GM19372 (cell line): ENCODE data around the gene HELLS.
"Not testable (repeated sequence)": the region's sequence is repeated elsewhere in the genome, so short reads cannot be mapped to it uniquely, and the experiment has no call there.

ENCODE experiments used
- ATAC-seq: cut with Tn5 transposase; IDR thresholded peaks from one replicate; pipeline ENCODE4 v1.9.1; 2021; ENCODE audit warnings: mild to moderate bottlenecking, low read depth, moderate library complexity; ENCODE audit not compliant: unreplicated experiment

Gene HELLS

GRCh38 chr10:94545391-94546048 lies at the start of gene HELLS:
HELLS (plus strand) TSS chr10:94545788; CDS start chr10:94545922, 134 bp downstream.
- ATAC-seq, result peak; percentile 71

DNA sequence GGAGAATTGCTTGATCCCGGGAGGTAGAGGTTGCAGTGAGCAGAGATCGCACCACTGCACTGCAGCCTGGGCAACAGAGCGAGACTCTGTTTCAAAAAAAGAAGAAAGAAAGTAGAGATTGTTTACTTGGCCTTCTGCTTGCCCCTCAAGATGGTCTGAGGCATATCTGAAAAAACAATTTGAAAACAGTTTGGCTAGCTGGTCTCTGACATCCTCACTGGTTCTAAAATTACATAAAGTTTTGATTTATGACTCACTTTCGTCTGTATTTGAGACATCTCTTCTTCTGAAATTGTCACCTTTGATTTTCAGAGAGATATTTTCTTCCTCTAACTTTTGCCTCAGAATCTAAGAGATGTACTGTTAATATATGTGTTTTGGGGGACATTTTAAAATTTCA lies 49.6 kb upstream of the HELLS start:
- ATAC-seq, result peak; percentile 49

DNA sequence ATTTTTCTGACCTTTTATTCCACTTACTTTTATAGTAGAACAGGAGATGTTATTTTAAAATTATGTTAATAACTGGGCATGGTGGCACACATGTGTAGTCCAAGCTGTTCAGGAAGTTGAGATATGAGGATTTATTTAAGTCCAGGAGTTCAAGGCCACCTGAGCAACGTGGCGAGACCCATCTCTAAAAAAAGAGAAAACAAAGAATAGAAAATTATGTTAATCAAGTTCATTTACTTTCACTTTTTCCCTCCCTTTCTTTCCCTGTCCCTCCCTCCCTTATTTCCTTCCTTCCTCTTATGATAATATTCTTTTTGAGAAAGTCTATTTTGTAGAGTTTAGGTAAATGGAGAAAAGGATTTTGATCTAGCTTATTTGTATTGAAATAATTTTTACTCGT lies 48.9 kb upstream of the HELLS start:
- no peak for ATAC-seq

GRCh38 chr10:94500063-94500462 lies 45.5 kb upstream of the HELLS start:
- ATAC-seq, result no peak

DNA sequence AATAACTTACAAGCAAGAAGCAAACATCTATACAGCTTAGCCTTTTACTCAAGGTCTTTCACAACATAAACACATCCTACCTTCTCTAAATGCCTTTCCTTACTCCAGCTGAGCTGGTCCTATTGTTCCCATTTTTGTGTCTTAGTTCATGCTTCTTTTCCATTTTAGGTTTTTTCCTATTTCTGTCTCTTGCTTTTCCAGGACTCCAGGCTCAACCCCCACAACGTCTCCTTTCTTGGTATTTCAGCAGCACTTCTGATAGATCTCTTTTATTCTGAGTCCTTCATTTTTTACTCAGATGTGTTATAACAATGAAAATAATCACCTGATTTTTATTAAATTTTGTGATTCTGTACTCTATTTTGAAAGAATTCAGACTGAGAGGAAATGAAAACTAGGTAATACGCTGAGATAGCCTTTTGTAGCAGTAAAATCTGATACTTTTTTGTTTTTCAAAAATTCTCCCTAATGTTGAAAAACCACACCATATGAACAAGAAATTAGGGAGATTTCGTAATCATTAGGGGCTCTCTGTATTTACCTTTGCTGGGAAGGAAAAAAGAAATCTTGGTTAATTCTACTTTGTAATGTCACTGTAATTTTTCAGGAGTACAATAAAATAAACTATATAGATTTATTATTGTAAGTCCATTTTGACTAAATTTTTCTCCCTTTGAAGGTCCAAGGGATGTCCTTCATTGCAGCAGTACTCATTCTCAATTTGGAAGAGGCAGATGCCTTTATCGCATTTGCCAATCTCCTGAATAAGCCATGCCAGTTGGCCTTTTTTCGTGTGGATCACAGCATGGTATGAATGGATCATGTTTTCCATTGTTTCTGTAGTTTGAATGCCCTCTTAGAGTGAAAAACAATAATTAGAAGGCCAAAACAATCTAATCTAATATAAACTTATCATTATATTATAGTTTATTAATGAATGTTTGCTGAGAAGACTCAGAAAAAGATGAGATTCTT lies 24.0 kb upstream of the HELLS start:
- no peak for ATAC-seq

GRCh38 chr10:94524146-94524545 lies 21.4 kb upstream of the HELLS start:
- no peak for ATAC-seq

GRCh38 chr10:94524711-94525110 lies 20.9 kb upstream of the HELLS start:
- no peak for ATAC-seq

DNA sequence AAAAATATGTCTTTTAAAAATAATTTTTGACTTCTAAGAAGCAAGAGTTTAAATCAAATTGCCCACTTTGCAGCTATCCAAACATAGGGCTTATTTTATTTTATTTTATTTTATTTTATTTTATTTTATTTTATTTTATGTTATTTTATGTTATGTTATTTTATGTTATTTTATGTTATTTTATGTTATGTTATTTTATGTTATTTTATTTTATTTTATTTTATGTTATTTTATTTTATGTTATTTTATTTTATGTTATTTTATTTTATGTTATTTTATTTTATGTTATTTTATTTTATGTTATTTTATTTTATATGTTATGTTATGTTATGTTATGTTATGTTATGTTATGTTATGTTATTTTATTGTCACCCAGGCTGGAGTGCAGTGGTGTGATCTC lies 14.0 kb upstream of the HELLS start:
- ATAC-seq, result not testable (repeated sequence)

GRCh38 chr10:94533027-94533426 lies 12.6 kb upstream of the HELLS start:
- no peak for ATAC-seq

GRCh38 chr10:94542282-94542681 lies 3.3 kb upstream of the HELLS start:
- ATAC-seq, result not testable (repeated sequence)

DNA sequence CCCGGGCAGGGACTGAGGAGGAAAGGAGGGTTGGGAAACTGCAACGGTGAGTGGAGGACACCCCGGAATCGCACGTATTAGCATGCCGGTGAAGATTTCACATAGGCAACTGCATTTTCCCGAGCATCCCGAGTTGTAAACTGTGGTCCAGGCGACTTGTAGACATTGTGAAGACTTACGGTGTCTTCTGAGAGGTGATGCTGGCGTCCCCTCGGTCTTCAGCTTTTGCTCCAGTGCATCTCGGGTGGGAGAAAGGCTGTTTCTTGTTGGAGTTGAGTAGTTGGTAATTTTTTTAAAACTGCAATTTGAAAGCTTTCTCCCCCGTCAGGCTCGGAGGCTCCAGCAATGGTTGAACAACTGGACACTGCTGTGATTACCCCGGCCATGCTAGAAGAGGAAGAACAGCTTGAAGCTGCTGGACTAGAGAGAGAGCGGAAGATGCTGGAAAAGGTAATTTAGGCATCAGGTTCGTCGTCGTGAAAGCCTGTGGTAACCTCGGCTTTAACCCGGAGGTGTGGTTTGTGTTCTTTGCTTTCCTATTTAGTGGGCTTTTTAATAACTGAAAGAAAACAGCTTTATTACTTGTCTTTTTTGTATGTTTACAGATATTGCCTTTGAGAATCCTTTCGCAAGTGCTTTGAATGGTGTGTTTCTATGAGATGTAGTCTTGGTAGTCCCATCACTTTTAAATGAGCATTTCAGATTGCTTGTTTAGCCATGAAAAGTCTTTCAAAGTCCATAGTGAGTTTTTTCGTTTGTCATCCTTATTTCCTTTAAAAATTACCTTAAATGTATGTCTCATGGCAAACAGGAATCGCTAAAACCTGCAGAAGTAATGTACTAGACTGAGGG lies 687 bp downstream of the HELLS start:
- ATAC-seq, result peak; percentile 3

DNA sequence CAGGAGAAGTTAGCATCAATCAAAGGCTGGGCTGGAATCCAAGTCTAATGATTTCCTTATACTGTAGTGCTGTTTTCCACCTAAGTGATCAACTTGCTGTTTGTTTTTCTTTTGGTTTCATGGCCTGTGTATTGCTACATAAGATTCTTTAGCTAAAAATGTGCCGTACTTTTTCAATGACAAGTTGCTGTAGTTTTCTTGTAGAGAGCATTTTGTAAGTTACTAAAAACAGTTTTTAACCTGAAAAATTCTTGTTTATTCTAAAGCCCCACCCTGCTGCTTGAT lies 1.3 kb downstream of the HELLS start:
- no peak for ATAC-seq

DNA sequence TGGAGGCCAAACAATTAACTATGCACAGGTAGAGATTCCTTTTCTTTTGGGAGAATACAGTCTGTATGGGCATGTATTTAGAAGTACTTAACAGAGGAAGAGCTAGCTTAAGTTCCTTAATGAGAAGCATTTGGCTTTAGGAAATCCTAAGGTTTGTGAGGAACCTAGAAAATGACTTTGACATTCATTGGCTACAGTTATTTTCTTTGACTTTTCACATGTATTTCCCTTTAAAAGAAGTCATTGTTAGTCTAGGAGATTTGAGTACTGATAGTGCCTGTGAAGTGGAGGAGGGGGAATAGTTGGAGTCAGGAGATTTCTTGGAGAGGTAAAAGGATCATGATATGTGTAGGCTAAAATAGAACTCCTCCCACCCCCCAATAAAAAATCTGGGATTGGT lies 3.6 kb downstream of the HELLS start:
- no peak for ATAC-seq

GRCh38 chr10:94567714-94568307 lies 22.2 kb downstream of the HELLS start:
- ATAC-seq, result not testable (repeated sequence)

- ATAC-seq, result no peak
Measured at GRCh38 chr10:94571081-94571480, 25.5 kb downstream of the HELLS start.

GRCh38 chr10:94571528-94571927 lies 25.9 kb downstream of the HELLS start:
- ATAC-seq, result no peak

DNA sequence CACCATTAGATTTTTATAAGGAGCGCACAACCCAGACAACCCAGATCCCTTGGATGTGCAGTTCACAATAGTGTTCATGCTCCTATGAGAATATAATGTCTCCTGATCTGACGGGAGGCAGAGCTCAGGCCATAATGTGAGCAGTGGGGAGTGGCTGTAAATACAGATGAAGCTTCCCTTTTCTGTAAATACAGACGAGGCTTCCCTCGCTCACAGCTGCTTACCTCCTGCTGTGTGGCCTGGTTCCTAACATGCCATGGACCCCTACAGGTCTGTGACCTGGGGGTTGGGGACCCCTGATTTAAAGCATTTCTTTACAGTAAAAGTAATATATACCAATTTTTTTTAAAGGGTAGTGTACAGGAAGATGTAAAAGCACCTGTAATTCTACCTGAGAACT lies 33.2 kb downstream of the HELLS start:
- ATAC-seq, result no peak

- no peak for ATAC-seq
Measured at GRCh38 chr10:94583124-94583523, 37.5 kb downstream of the HELLS start.

GRCh38 chr10:94591461-94592205 lies 46.0 kb downstream of the HELLS start:
- ATAC-seq, result no peak
